ENCODE measurements around the gene MMS19. TPM values are rescaled to one million over a fixed set of nuclear protein-coding genes. Genes with fewer than 3 reads are reported as not detected.
"Not testable (repeated sequence)": the region's sequence is repeated elsewhere in the genome, so short reads cannot be mapped to it uniquely, and the experiment has no call there.

MMS19 gene
- total RNA-seq, 3 donors from 2014 or later = 45.7 to 48.5 (median 47.0) TPM

DNA sequence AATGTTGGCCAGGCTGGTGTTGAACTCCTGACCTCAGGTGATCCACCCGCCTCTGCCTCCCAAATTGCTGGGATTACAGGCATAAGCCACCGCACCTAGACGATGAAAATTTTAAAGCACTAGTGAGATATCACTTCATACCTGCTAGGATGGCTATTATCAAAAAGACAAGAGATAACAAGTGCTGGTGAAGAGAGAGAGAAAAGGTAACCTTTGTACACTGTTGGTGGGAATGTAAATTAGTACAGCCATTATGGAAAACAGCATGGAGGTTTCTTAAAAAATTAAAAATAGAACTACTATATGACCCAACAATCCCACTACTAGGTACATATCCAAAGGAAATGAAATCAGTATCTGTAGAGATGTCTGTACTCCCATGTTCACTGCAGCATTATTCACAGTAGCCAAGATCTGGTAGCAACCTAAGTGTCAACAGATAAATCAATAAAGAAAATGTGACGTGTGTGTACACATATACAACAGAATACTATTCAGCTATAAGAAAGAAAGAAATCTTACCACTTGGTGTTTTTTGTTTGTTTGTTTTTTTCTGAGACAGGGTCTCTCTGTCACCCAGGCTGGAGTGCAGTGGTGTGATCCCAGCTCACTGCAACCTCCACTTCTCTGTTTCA, 12.5 kb downstream of the MMS19 start:
- Histone ChIP-seq H3K36me3 (ENCODE audit: low read depth) (no peaks in the 10 kb centered on the region), H3K4me3 (no peak overlapping the region), H3K4me1 (ENCODE audit: low read depth) (no peaks in the 10 kb centered on the region), H3K9me3 (no peaks in the 10 kb centered on the region)
- intact Hi-C loops (cut with DNase I, micrococcal nuclease) = no loop called here
- TF ChIP-seq, protein P1, sequence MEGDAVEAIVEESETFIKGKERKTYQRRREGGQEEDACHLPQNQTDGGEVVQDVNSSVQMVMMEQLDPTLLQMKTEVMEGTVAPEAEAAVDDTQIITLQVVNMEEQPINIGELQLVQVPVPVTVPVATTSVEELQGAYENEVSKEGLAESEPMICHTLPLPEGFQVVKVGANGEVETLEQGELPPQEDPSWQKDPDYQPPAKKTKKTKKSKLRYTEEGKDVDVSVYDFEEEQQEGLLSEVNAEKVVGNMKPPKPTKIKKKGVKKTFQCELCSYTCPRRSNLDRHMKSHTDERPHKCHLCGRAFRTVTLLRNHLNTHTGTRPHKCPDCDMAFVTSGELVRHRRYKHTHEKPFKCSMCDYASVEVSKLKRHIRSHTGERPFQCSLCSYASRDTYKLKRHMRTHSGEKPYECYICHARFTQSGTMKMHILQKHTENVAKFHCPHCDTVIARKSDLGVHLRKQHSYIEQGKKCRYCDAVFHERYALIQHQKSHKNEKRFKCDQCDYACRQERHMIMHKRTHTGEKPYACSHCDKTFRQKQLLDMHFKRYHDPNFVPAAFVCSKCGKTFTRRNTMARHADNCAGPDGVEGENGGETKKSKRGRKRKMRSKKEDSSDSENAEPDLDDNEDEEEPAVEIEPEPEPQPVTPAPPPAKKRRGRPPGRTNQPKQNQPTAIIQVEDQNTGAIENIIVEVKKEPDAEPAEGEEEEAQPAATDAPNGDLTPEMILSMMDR (IDR thresholded peaks at IDR 0.05) = no peak
- DNase-seq (no peak), ATAC-seq (no peak)

DNA sequence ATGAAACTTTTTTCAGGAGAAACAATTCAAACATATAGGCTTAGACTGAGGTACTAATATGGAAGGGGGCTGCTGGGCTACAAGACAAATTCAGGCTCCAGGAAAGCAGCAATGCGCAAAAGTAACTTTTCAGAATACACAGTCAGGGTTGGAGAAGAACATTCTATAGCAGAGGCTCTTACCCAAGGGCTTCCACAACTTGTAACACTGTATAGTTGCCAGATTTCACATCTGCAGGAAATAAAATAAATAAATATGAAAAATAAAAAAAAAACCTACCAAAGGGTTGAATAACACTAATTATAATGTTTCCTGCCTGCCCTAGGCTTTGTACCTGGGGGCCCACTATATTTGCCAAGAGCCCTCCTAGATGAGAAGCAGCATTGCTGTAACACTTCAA, 14.3 kb downstream of the MMS19 start:
- DNase-seq (no peak), ATAC-seq (no peak)
- Histone ChIP-seq H3K36me3 (ENCODE audit: low read depth) (peaks cover 4% of the 10 kb centered on the region), H3K4me1 (ENCODE audit: low read depth) (no peaks in the 10 kb centered on the region), H3K4me3 (no peak overlapping the region), H3K9me3 (no peaks in the 10 kb centered on the region)
- intact Hi-C loops (cut with DNase I, micrococcal nuclease) = no loop called here
- TF ChIP-seq, protein P1 (IDR thresholded peaks at IDR 0.05) = no peak

DNA sequence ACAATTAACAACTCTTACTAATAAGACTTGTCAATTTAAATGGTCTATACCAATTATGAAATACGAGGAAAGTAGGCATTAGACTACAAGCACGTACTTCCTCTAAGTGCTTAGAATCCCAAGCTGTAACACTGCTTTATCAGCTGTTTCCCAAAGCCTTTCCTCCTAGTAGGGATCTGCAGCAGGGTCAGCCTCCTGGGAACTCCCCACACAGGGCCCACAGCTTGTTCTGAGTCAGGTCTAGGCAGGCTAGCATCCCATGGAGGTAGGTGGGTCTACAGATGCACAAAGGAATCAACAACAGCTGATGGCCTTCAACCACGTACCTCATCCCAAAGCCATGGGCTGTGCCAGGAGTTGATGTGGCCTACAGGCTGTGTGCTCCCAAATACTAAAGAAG, 14.7 kb downstream of the MMS19 start:
- TF ChIP-seq, protein P1 (IDR thresholded peaks at IDR 0.05) = no peak
- intact Hi-C loops (cut with DNase I, micrococcal nuclease) = no loop called here
- ATAC-seq (no peak), DNase-seq (no peak)
- Histone ChIP-seq H3K4me3 (no peak overlapping the region), H3K4me1 (ENCODE audit: low read depth) (no peaks in the 10 kb centered on the region), H3K9me3 (no peaks in the 10 kb centered on the region), H3K36me3 (ENCODE audit: low read depth) (peaks cover 4% of the 10 kb centered on the region)

DNA sequence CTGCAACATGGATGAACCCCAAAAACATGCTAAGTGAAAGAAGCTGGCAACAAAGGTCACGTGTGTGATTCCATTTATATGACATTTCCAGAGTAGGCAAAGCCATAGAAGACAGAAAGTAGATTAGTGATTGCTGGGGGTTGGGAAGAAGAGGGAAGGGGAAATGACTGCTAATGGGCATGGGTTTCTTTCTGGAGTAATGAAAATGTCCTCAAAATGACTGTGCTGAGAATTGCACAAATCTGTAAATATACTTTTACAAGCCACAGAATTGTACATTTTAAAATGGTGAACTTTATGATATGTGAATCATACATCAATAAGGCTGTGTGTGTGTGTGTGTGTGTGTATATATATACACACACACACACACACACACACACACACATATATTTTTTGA, 15.8 kb downstream of the MMS19 start:
- ATAC-seq = no peak
- no peaks in the 10 kb centered on the region for H3K9me3 ChIP-seq
- no peak overlapping the region for H3K4me3 ChIP-seq
- H3K36me3 ChIP-seq (ENCODE audit: low read depth) = peaks cover 8% of the 10 kb centered on the region
- no peak for DNase-seq
- intact Hi-C loops (cut with DNase I, micrococcal nuclease) = no loop called here
- H3K4me1 ChIP-seq (ENCODE audit: low read depth) = no peaks in the 10 kb centered on the region
- TF ChIP-seq, protein P1 (IDR thresholded peaks at IDR 0.05) = no peak

DNA sequence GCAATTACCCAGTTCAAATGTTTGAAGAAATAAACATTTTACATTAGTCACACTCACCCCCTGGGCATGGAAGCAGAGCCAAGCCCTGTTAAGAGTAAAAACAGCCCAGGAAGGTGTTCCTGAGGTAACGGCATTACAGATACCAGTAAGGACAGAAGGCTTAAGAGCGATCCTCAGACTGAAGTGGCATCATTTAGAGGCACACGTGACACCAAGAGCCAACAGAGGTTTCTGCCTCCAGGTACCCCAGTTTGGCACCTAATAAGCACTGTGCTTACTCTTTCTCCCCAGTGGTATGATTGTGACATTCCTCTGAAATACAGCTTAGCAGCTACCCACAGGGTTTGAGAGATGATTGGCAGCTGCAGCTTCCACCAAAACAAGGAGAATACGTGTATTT, 17.2 kb downstream of the MMS19 start:
- TF ChIP-seq, protein P1 (IDR thresholded peaks at IDR 0.05) = no peak
- Histone ChIP-seq H3K4me3 (no peak overlapping the region), H3K4me1 (ENCODE audit: low read depth) (no peaks in the 10 kb centered on the region), H3K36me3 (ENCODE audit: low read depth) (peaks cover 12% of the 10 kb centered on the region), H3K9me3 (no peaks in the 10 kb centered on the region)
- intact Hi-C loops (cut with DNase I, micrococcal nuclease) = no loop called here
- ATAC-seq (no peak), DNase-seq (no peak)

DNA sequence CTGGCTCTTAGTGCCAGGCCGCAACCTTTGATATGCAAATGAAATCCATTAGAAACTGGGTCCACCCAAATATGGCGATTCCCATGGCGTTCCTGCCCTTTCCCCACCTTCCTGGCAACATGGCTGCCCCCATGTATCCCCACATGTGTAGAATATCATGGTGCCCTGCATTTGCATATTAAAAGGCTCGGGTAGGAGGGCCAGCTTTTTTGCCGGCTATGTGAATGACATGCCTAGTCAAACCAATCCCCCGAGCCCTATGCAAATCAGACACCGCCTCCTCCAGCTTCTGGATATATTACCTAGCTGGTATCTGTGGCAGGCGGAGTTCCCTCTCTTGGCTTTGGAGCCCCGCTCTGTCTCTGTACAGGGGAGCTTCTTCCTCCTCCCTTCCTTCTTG, 18.3 kb downstream of the MMS19 start:
- H3K36me3 ChIP-seq (ENCODE audit: low read depth) = peaks cover 12% of the 10 kb centered on the region
- DNase-seq = no peak

DNA sequence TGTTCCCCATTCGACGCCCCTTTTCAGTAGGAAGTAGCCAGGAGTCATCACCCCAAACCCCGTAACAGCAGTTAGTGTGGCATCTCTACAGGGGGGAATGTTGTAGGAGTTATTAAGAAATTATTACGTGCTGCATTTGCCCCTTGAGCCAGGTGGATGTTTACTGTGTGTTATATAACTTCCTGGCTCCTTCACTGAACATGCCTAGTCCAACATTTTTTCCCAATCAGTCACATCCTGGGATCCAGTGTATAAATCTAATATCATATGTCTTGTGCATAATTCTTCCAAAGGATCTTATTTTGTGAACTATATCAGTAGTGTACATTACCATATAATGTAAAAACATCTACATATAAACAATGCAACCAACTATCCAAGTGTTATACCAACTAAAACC, 18.8 kb downstream of the MMS19 start:
- intact Hi-C loops (cut with DNase I, micrococcal nuclease) = not testable (repeated sequence)

More for the DNA sequence above, 18.3 kb downstream of the MMS19 start:
- H3K4me1 ChIP-seq (ENCODE audit: low read depth) = no peaks in the 10 kb centered on the region
- TF ChIP-seq, protein P1 (IDR thresholded peaks at IDR 0.05) = no peak
- no peak overlapping the region for H3K4me3 ChIP-seq
- ATAC-seq = no peak
- H3K9me3 ChIP-seq = no peaks in the 10 kb centered on the region
- intact Hi-C loops (cut with DNase I, micrococcal nuclease) = no loop called here

More for the DNA sequence above, 18.8 kb downstream of the MMS19 start:
- ATAC-seq; H3K9me3 ChIP-seq; H3K4me3 ChIP-seq; H3K4me1 ChIP-seq (ENCODE audit: low read depth); DNase-seq: not testable (repeated sequence)
- H3K36me3 ChIP-seq (ENCODE audit: low read depth) = peaks cover 12% of the 10 kb centered on the region

Measured in mucosa of descending colon (tissue), 3 donors.